GM21526 (cell line): ENCODE measurements around the gene NCAPH2.

ENCODE experiments used
- ATAC-seq: cut with Tn5 transposase; IDR thresholded peaks from one replicate; pipeline ENCODE4 v1.9.1; 2021; ENCODE audit warnings: moderate library complexity; ENCODE audit not compliant: unreplicated experiment, low FRiP score

The NCAPH2 gene

DNA sequence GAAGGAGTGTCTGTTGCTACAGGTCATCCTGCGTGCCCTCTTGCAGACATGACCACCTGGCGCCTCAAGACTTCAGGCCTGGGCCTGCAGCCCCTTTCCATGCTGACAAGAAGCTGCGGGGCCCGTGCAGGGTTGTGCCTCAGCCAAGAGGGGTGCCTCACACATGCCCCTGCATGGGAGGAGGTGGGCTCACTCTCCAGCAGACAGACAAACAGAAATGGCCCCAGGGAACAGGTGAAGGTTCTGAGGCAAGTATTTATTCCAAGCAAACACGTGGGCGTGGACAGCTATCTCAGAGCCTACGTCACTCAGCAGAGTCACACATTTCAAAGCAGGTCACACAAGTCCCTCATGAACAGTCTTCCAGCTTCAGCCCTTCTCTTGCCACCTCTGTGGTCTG lies 60.6 kb downstream of the NCAPH2 start:
- no peak for ATAC-seq

DNA sequence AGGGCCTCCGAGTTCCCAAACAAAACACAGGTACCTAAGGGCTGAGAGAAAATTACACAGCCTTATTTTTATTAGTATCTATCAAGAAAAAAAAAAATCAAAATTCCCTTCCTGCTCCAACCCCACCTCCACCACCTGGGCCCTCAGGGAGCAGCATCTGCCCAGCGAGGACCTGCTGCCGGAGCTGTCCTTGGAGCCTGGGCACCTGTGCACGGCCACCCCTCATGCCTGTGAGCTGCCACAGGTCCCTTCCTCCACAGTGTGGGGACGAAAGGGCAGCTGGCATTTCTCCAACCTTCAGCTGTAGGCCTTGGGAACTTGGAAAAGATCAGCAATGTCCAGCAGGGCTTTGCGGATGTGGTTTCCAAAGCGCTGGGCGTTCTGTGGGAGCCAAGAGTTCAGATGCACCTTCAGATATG lies 61.0 kb downstream of the NCAPH2 start:
- no peak for ATAC-seq

DNA sequence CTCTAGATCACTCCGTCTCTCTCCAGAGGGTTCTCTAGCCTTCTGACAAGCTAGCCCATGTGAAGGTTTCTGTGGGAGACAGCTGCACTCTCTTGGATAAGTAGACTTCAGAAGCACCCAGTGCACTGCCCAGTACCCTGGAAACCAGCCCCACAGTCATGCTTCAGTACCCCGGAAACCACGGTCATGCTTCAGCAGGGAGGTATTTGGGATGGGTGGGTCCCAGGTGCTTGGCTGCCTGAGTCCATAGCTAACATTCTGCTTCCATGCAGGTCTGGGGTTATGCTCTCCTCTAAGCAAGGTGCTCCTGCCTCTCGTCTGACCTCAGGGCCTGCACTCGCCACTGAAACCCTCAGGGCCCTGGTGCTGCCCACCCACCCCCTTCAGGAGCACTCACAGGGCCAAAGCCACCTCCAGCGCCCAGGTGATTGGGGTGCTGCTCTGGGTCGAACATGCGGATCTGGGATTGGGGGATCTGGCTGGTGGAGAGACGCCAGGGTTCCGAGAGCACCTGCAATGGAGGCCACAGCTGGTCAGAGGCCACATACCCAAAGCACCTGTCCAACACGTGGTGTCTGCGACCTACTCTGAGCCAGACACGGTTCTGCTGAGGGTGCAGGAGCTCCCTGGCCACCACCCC lies 62.0 kb downstream of the NCAPH2 start:
- ATAC-seq = no peak

DNA sequence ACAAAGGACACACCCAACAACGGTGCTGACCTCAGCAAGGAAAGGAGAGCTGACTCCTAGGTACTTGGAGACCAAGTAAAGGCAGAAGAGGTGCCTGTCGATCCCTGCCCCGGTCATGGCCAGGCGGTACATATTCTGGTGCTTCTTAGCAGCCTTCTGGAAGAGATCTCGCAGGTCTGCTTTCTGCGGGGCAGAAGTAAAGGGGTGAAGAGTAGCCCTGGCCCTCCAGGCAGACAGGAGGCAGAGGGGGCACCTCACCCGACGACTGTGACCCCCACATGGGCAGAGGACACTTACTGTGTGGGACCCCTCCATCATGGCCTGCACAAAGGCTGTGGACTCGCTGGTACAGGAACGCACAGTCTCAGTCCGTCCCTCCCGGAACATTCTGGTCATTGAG lies 62.8 kb downstream of the NCAPH2 start:
- ATAC-seq = no peak

DNA sequence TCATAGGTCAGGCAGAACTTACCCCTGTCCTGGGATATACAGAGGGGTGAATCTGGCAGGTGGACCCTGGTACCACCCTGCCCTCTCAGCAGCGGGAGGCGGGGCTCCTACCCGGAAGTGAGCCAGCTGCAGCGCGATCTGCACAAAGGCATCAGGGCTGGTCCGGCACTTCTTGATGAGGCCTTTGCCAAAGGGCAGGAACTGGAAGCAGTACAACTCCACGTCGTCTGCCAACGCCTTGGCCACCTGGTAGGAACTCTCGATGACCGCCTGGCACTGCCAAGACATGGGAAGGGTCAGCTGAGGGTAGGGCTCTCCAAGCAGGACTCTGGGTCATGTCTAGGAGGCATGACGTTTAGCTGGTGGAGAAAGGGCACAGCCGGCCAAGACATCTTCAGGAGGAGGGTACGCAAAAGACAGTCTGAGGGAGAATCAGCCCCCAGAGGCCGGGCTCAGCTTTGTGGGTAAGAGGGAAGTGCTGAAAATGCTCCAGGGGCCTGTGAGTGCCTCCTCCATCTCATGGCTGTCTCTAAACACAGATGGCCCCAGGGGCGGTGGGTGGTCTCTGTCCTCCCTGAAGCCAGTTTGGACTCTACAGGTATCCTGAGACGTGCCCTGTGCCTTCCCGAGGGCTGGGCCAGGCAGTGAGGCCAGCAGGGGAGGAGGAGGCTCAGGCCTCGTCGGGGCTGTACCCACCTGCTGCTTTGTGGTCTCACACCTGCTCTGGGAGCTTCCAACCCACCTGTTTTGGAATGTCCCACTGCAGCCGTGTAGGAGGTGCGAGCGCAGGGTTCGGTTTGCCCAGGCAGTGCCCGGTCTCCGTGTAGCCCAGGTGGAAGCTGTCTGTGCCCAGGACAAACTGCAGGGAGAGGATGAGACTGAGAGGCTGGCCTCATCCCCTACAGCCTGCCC lies 63.5 kb downstream of the NCAPH2 start:
- no peak for ATAC-seq

DNA sequence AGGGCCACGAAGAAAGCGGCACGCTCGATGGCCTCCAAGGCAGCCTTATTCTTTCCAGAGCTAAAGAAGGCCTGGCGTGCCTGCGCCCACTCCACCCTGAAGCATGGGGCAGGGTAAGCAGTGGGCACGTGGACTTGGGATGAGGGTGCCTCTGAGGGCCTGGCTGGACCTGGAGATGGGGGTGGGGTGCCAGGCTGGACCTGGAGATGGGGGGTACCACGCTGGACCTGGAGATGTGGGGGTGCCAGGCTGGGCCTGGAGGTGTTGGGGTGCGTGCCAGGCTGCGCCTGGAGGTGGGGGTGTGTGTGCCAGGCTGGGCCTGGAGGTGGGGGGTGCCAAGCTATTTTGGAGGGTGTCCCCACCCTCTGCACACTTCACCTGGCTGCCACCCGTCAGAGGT lies 64.9 kb downstream of the NCAPH2 start:
- no peak for ATAC-seq

DNA sequence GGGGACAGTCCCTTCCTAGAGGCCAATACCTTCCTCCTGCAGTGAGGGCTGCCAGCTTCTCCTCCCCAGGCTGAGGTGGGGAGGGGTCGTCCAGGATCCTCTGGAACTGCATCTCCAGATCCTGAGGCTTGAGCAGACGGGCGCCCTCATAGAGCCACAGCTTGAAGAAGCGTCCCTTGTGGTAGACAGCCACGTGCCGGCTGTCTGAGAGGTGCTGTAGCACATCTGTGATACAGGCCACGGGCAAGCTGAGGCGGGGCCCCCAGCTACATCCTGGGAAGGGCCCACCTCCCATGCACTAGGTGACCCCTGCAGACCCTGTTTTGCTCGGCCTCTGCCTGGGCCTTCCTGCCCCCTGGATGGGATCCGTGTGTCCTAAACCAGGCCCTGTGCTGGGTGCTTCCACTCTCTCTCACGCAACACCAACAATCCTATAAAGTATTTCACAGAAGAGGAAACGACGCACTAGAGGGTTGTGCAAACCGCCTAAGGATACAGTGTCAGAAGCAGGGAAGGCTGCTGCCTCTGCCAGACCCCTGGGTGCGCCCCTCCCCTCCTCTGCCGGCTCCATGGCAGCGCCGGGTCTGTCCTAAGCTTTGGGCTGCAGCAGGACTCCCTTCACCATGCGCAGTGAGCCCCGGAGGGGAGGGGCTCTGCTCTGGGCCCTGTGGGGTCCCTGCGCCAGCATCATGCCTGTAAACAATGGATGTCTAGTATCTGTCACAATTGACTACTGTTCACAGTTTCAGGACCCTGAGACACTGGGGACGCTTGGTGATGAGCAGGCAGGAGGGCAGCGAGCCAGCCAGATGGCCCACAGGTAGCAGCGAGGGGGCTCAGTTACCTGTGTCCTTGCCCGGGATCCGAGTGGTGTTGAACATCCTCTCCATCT lies 65.7 kb downstream of the NCAPH2 start:
- no peak for ATAC-seq

DNA sequence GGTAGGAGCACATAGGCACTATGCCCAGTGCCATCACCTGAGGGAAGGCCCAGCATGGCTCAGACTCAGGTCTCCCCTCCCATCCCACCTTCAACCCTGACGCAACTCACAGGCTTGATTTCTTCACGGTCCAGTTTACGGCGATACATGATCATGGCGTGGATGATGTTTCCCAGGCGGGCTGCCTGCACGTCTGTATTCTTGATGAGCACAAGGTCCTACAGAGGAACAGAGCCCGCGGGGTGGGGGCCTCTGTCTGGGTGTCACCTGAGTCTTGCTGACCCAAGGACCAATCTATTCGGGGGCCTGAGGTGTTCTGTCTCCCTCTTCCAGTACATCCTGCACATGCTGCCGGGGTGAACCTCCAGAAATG lies 66.3 kb downstream of the NCAPH2 start:
- ATAC-seq = no peak
